GM23248 (cell line): Measurements from ENCODE around the gene PROC.

Experiments
- EZH2 ChIP-seq: fragments of 200-600 bp; sonication (generic); IDR thresholded peaks from 2 replicates; pipeline ENCODE4 v1.6.1; 2018; ENCODE audit warnings: antibody characterized with exemption, mild to moderate bottlenecking; ENCODE audit not compliant: insufficient read depth, poor library complexity, severe bottlenecking
- EZH2phosphoT487 ChIP-seq: fragments of 200-600 bp; sonication (generic); IDR thresholded peaks from 2 replicates; pipeline ENCODE4 v1.6.1; 2018; ENCODE audit warnings: antibody characterized with exemption, moderate library complexity, mild to moderate bottlenecking, low read depth; ENCODE audit not compliant: insufficient read depth

- TF ChIP-seq EZH2: no peak
- no peak for TF ChIP-seq EZH2phosphoT487
Observed at GRCh38 chr2:127404466-127405254, 13.6 kb upstream of the PROC start.
